Osteocyte (in vitro differentiated cells): ENCODE results near the gene PLD3. TPM values are rescaled to one million over a fixed set of nuclear protein-coding genes. Genes with fewer than 3 reads are reported as not detected.

ENCODE experiments used
- DNase-seq: peaks from one replicate; pipeline ENCODE4 v3.0.0; 2021; ENCODE audit warnings: mixed read lengths; ENCODE audit not compliant: unreplicated experiment; ENCODE audit errors: extremely low spot score
- H3K27ac Mint-ChIP-seq: one replicate; pipeline ENCODE4 v1.8.0; 2021; ENCODE audit warnings: mild to moderate bottlenecking, mixed read lengths; ENCODE audit not compliant: unreplicated experiment
- H3K27me3 Mint-ChIP-seq: one replicate; pipeline ENCODE4 v1.8.0; 2021; ENCODE audit warnings: mixed read lengths; ENCODE audit not compliant: unreplicated experiment
- H3K36me3 Mint-ChIP-seq: one replicate; pipeline ENCODE4 v1.8.0; 2021; ENCODE audit warnings: mixed read lengths; ENCODE audit not compliant: unreplicated experiment
- H3K4me1 Mint-ChIP-seq: one replicate; pipeline ENCODE4 v1.8.0; 2021; ENCODE audit warnings: mixed read lengths; ENCODE audit not compliant: unreplicated experiment
- H3K4me3 Mint-ChIP-seq: one replicate; pipeline ENCODE4 v1.8.0; 2021; ENCODE audit warnings: mild to moderate bottlenecking, moderate library complexity, mixed read lengths; ENCODE audit not compliant: unreplicated experiment
- H3K9me3 Mint-ChIP-seq: one replicate; pipeline ENCODE4 v1.8.0; 2021; ENCODE audit warnings: mixed read lengths; ENCODE audit not compliant: unreplicated experiment
- total RNA-seq: library from RNA; stranded (reverse); gene quantifications from 2 replicates; pipeline ENCODE4 v1.2.1, GENCODE V29; 2021
- TF ChIP-seq, protein P1 (sequence below): fragments of 200-600 bp; sonication (generic); IDR thresholded peaks from 2 replicates; pipeline ENCODE4 v1.5.0; 2021; ENCODE audit warnings: antibody characterized with exemption, mild to moderate bottlenecking, moderate library complexity

PLD3 gene
- total RNA-seq, 1 donor from 2014 or later = 499 TPM

DNA sequence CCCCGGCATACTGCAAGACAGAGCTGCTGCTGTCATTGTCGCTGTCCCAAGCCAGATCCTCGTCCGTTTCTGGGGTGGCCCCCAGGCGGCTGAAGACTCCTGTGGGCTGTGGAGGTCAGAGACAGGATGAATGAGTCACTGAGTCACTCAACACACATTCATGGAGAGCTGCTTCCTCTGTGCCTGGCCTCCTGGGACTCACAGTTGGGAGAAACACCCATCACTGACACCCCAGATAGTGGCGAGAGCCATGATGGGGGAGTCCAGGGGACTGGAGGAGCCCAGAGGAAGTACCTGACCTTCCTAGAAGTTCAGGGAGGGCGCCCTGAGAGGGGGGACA, 26.3 kb upstream of the PLD3 start:
- H3K27me3 Mint-ChIP-seq = no peaks in the 10 kb centered on the region
- TF ChIP-seq, protein P1, sequence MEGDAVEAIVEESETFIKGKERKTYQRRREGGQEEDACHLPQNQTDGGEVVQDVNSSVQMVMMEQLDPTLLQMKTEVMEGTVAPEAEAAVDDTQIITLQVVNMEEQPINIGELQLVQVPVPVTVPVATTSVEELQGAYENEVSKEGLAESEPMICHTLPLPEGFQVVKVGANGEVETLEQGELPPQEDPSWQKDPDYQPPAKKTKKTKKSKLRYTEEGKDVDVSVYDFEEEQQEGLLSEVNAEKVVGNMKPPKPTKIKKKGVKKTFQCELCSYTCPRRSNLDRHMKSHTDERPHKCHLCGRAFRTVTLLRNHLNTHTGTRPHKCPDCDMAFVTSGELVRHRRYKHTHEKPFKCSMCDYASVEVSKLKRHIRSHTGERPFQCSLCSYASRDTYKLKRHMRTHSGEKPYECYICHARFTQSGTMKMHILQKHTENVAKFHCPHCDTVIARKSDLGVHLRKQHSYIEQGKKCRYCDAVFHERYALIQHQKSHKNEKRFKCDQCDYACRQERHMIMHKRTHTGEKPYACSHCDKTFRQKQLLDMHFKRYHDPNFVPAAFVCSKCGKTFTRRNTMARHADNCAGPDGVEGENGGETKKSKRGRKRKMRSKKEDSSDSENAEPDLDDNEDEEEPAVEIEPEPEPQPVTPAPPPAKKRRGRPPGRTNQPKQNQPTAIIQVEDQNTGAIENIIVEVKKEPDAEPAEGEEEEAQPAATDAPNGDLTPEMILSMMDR = no peak
- H3K4me3 Mint-ChIP-seq = no peak overlapping the region
- H3K4me1 Mint-ChIP-seq = peaks cover 20% of the 10 kb centered on the region
- H3K9me3 Mint-ChIP-seq = no peaks in the 10 kb centered on the region
- peak overlapping the region; percentile 92 for H3K27ac Mint-ChIP-seq
- no peak for DNase-seq
- peaks cover 36% of the 10 kb centered on the region for H3K36me3 Mint-ChIP-seq

GRCh38 chr19:40322951-40323615, 25.4 kb upstream of the PLD3 start:
- TF ChIP-seq, protein P1 = peak; percentile 27
- DNase-seq = no peak
- H3K27ac Mint-ChIP-seq = peak overlapping the region; percentile 92
- no peaks in the 10 kb centered on the region for H3K27me3 Mint-ChIP-seq
- peak overlapping the region; percentile 14 for H3K4me3 Mint-ChIP-seq
- peaks cover 20% of the 10 kb centered on the region for H3K4me1 Mint-ChIP-seq
- no peaks in the 10 kb centered on the region for H3K9me3 Mint-ChIP-seq
- peaks cover 43% of the 10 kb centered on the region for H3K36me3 Mint-ChIP-seq

DNA sequence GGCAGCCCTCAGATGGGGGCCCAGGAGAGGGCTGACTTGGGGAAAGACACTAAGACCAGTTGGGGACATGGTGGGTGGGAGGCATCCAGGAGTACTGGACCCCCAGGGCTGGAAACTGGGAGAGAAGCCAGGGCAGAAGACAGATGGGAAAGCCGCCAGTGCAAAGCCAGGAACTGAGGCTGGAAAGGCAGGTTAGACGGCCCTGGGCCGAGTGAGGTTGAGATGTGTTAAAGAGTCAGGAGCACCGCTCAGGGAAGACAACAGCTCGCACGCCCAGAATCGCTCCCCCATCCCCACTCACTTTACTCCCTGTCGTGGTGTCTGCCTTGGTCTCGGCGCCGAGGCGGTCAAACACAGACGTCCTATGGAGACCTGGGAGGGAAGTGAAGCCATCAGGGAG, 24.8 kb upstream of the PLD3 start:
- Mint-ChIP-seq H3K36me3 (peaks cover 45% of the 10 kb centered on the region), H3K27me3 (no peaks in the 10 kb centered on the region), H3K4me1 (peaks cover 20% of the 10 kb centered on the region), H3K27ac (peak overlapping the region; percentile 92), H3K9me3 (no peaks in the 10 kb centered on the region), H3K4me3 (no peak overlapping the region)
- DNase-seq = no peak
- TF ChIP-seq, protein P1 = no peak

DNA sequence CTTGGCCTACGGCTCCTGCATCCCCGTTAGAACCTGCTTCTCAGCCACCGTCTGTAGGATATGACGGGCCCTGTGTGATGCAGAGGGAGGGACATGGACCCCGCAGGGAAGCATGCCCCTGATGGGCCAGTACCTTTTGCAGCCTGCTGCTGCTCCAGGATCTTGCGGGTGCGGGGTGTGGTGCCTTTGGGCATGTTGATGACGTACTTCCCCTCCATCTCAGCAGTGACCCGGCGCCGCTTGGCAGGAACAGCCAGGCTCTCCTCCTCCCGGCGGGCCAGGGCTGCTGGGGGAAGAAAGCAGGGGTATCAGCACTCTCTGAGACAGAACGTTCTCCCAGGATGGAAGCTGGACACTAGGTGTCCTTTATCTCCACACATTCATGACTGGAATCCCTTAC, 22.3 kb upstream of the PLD3 start:
- H3K36me3 Mint-ChIP-seq = peaks cover 45% of the 10 kb centered on the region
- TF ChIP-seq, protein P1 = no peak
- no peak overlapping the region for H3K4me3 Mint-ChIP-seq
- no peaks in the 10 kb centered on the region for H3K27me3 Mint-ChIP-seq
- H3K4me1 Mint-ChIP-seq = peaks cover 19% of the 10 kb centered on the region
- no peaks in the 10 kb centered on the region for H3K9me3 Mint-ChIP-seq
- DNase-seq = no peak
- H3K27ac Mint-ChIP-seq = no peak overlapping the region

- H3K4me1 Mint-ChIP-seq = no peaks in the 10 kb centered on the region
- H3K36me3 Mint-ChIP-seq = peaks cover 32% of the 10 kb centered on the region
- H3K4me3 Mint-ChIP-seq = no peak overlapping the region
- H3K27ac Mint-ChIP-seq = no peak overlapping the region
- TF ChIP-seq, protein P1 = no peak
- no peaks in the 10 kb centered on the region for H3K9me3 Mint-ChIP-seq
- DNase-seq = no peak
- H3K27me3 Mint-ChIP-seq = no peaks in the 10 kb centered on the region
These were observed 17.4 kb upstream of the PLD3 start for GRCh38 chr19:40331052-40331451.
